ENCODE data around the gene TINCR.

DNA sequence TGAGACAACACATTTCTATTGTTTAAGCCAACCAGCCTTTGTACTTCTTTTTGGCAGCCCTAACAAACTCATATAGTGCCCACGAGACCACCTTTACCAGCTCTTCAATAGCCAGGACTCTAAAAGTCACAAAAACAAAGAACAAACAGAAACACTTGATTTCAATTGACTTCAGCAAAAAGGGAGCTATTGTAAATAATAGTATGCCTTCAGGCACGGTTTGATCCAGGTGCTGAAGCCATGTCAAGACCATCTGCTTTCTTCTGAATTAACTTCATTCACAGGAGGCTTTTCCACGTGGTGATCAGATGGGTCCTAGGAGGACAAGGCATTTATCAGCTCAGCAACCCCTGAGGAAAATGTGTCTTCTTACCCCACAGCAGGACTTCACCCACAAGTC lies 53.8 kb downstream of the TINCR start:
- TF ChIP-seq, protein P1, sequence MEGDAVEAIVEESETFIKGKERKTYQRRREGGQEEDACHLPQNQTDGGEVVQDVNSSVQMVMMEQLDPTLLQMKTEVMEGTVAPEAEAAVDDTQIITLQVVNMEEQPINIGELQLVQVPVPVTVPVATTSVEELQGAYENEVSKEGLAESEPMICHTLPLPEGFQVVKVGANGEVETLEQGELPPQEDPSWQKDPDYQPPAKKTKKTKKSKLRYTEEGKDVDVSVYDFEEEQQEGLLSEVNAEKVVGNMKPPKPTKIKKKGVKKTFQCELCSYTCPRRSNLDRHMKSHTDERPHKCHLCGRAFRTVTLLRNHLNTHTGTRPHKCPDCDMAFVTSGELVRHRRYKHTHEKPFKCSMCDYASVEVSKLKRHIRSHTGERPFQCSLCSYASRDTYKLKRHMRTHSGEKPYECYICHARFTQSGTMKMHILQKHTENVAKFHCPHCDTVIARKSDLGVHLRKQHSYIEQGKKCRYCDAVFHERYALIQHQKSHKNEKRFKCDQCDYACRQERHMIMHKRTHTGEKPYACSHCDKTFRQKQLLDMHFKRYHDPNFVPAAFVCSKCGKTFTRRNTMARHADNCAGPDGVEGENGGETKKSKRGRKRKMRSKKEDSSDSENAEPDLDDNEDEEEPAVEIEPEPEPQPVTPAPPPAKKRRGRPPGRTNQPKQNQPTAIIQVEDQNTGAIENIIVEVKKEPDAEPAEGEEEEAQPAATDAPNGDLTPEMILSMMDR (IDR thresholded peaks at IDR 0.05), result no peak
- TF ChIP-seq SIN3A (IDR thresholded peaks at IDR 0.05; ENCODE audit: borderline replicate concordance, insufficient read depth, low read depth, low read length), result no peak
- no peak for TF ChIP-seq TCF7L2 (IDR thresholded peaks at IDR 0.05; ENCODE audit: low read depth, low read length)
- TF ChIP-seq, protein P2, sequence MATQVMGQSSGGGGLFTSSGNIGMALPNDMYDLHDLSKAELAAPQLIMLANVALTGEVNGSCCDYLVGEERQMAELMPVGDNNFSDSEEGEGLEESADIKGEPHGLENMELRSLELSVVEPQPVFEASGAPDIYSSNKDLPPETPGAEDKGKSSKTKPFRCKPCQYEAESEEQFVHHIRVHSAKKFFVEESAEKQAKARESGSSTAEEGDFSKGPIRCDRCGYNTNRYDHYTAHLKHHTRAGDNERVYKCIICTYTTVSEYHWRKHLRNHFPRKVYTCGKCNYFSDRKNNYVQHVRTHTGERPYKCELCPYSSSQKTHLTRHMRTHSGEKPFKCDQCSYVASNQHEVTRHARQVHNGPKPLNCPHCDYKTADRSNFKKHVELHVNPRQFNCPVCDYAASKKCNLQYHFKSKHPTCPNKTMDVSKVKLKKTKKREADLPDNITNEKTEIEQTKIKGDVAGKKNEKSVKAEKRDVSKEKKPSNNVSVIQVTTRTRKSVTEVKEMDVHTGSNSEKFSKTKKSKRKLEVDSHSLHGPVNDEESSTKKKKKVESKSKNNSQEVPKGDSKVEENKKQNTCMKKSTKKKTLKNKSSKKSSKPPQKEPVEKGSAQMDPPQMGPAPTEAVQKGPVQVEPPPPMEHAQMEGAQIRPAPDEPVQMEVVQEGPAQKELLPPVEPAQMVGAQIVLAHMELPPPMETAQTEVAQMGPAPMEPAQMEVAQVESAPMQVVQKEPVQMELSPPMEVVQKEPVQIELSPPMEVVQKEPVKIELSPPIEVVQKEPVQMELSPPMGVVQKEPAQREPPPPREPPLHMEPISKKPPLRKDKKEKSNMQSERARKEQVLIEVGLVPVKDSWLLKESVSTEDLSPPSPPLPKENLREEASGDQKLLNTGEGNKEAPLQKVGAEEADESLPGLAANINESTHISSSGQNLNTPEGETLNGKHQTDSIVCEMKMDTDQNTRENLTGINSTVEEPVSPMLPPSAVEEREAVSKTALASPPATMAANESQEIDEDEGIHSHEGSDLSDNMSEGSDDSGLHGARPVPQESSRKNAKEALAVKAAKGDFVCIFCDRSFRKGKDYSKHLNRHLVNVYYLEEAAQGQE (IDR thresholded peaks at IDR 0.05; ENCODE audit: insufficient read depth in 1 of 2, low read depth in 2 of 2, low read length in 1 of 2), result no peak
